Upper lobe of right lung (tissue), 1 donor: ENCODE measurements around the gene MORC1. TPM values are rescaled to one million over a fixed set of nuclear protein-coding genes. Genes with fewer than 3 reads are reported as not detected.

Source experiments
- ATAC-seq: fragments of 200-7000 bp; cut with Tn5 transposase; one replicate; pipeline ENCODE4 v1.9.1; 2020; ENCODE audit warnings: mild to moderate bottlenecking, moderate library complexity
- DNase-seq: peaks from one replicate; pipeline ENCODE4 v3.0.0-alpha.2; 2020
- H3K27ac ChIP-seq: fragments of 200-600 bp; one replicate; pipeline ENCODE4 v1.8.0; 2022
- H3K27me3 ChIP-seq: fragments of 200-600 bp; one replicate; pipeline ENCODE4 v1.8.0; 2022; ENCODE audit warnings: mild to moderate bottlenecking
- H3K36me3 ChIP-seq: fragments of 200-600 bp; one replicate; pipeline ENCODE4 v1.8.0; 2022
- H3K4me1 ChIP-seq: fragments of 200-600 bp; one replicate; pipeline ENCODE4 v1.8.0; 2022
- H3K4me3 ChIP-seq: fragments of 200-600 bp; one replicate; pipeline ENCODE4 v1.8.0; 2022; ENCODE audit warnings: mild to moderate bottlenecking
- H3K9me3 ChIP-seq: fragments of 200-600 bp; one replicate; pipeline ENCODE4 v1.8.0; 2022
- CTCF ChIP-seq: fragments of 200-600 bp; IDR thresholded peaks from one replicate; pipeline ENCODE4 v1.8.0; 2022; ENCODE audit warnings: antibody characterized with exemption
- intact Hi-C: fragments of 100-400 bp; cut with DNase I; formaldehyde crosslinking; loops from one replicate; pipeline ENCODE4 v1.11.0; 2022
- total RNA-seq: library from RNA; stranded (reverse); fragmentation: NEBNext Ultra II Directional; extraction: Animal tissue kit (Norgen Biotek cat#: 25700); gene quantifications from one replicate; pipeline ENCODE4 v1.2.1, GENCODE V29; 2021
- donor health status: DM: no; HTN: yes; CAD: no; lungs with severe emphysema.

MORC1 gene
- total RNA-seq, 1 donor from 2014 or later, result not detected

- H3K9me3 ChIP-seq, result no peaks in the 10 kb centered on the region
- H3K4me1 ChIP-seq, result no peaks in the 10 kb centered on the region
- H3K4me3 ChIP-seq, result no peak overlapping the region
- ATAC-seq (no peak), DNase-seq (no peak)
- intact Hi-C loops, result no loop called here
- H3K27me3 ChIP-seq, result no peaks in the 10 kb centered on the region
- no peak overlapping the region for H3K27ac ChIP-seq
- no peaks in the 10 kb centered on the region for H3K36me3 ChIP-seq
- no peak for TF ChIP-seq CTCF
These were observed 180.8 kb downstream of the MORC1 start for GRCh38 chr3:108936924-108937689.

GRCh38 chr3:108931035-108931434, 186.9 kb downstream of the MORC1 start:
- no peak for DNase-seq
- Histone ChIP-seq H3K27me3 (no peaks in the 10 kb centered on the region), H3K4me3 (no peak overlapping the region), H3K9me3 (no peaks in the 10 kb centered on the region), H3K27ac (no peak overlapping the region), H3K36me3 (no peaks in the 10 kb centered on the region), H3K4me1 (no peaks in the 10 kb centered on the region)
- intact Hi-C loops, result no loop called here
- ATAC-seq, result no peak
- TF ChIP-seq CTCF, result no peak

GRCh38 chr3:108918866-108919265, 199.1 kb downstream of the MORC1 start:
- Histone ChIP-seq H3K27ac (no peak overlapping the region), H3K36me3 (no peaks in the 10 kb centered on the region), H3K4me3 (no peak overlapping the region), H3K9me3 (no peaks in the 10 kb centered on the region), H3K27me3 (no peaks in the 10 kb centered on the region), H3K4me1 (no peaks in the 10 kb centered on the region)
- no peak for TF ChIP-seq CTCF
- no peak for DNase-seq
- intact Hi-C loops, result no loop called here
- ATAC-seq, result no peak

GRCh38 chr3:108914774-108915641, 202.9 kb downstream of the MORC1 start:
- H3K36me3 ChIP-seq, result no peaks in the 10 kb centered on the region
- no peak overlapping the region for H3K4me3 ChIP-seq
- no peak overlapping the region for H3K27ac ChIP-seq
- no peaks in the 10 kb centered on the region for H3K27me3 ChIP-seq
- intact Hi-C loops, result no loop called here
- ATAC-seq (peak; percentile 95), DNase-seq (no peak)
- peak; percentile 88 for TF ChIP-seq CTCF
- H3K9me3 ChIP-seq, result no peaks in the 10 kb centered on the region
- H3K4me1 ChIP-seq, result no peaks in the 10 kb centered on the region

GRCh38 chr3:108909799-108910198, 208.1 kb downstream of the MORC1 start:
- Histone ChIP-seq H3K27ac (no peak overlapping the region), H3K27me3 (no peaks in the 10 kb centered on the region), H3K4me3 (no peak overlapping the region), H3K4me1 (no peaks in the 10 kb centered on the region), H3K36me3 (no peaks in the 10 kb centered on the region), H3K9me3 (no peaks in the 10 kb centered on the region)
- intact Hi-C loops, result no loop called here
- no peak for TF ChIP-seq CTCF
- ATAC-seq (no peak), DNase-seq (no peak)

Other genes with a start within 250 kb of the MORC1 start
- gene GUCA1C, start 164.3 kb downstream of the MORC1 start, total RNA-seq, result not detected
- not detected for gene C3orf85, start 18.6 kb upstream of the MORC1 start, total RNA-seq
- gene DPPA2, start 198.4 kb upstream of the MORC1 start, total RNA-seq, result not detected
- gene DPPA4, start 219.4 kb upstream of the MORC1 start, total RNA-seq, result not detected